Panc1 (cell line): ENCODE results near the gene KCNAB3. TPM values are rescaled to one million over a fixed set of nuclear protein-coding genes. Genes with fewer than 3 reads are reported as not detected.

Experiments
- ATAC-seq: fragments of 200-7000 bp; cut with Tn5 transposase; 2 replicates; pipeline ENCODE4 v1.9.1; 2020; ENCODE audit warnings: mild to moderate bottlenecking, moderate library complexity
- BruUV-seq: library from RNA; stranded (reverse); fragments of 400-500 nt; replicated peaks from 2 replicates; lab custom pipeline; 2021; lab: Mats Ljungman, UMichigan
- CTCF ChIA-PET: fragments of 300-600 bp; sonication (Branson Sonifier 250); formaldehyde crosslinking; loops from one replicate; lab custom pipeline; 2022; ENCODE audit warnings: antibody characterized with exemption; lab: Charles Lee
- POLR2A ChIA-PET: fragments of 300-600 bp; sonication (Branson Sonifier 250); formaldehyde crosslinking; loops from one replicate; lab custom pipeline; 2022; ENCODE audit warnings: antibody characterized with exemption; lab: Charles Lee
- DNase-seq: peaks from one replicate; pipeline ENCODE4 v3.0.0-alpha.2; 2010; ENCODE audit warnings: low read depth, low spot score
- H3K27ac ChIP-seq: 2 replicates; pipeline ENCODE4 v1.5.1; 2011; ENCODE audit warnings: mild to moderate bottlenecking, low read length, inconsistent platforms
- H3K27me3 ChIP-seq: fragments of 200-500 bp; sonication (Bioruptor generic); 2 replicates; pipeline ENCODE4 v1.6.0; 2014; ENCODE audit warnings: low read length, inconsistent platforms; ENCODE audit not compliant: control insufficient read depth, insufficient read depth
- H3K36me3 ChIP-seq: fragments of 200-500 bp; sonication (Bioruptor generic); 2 replicates; pipeline ENCODE4 v1.5.1; 2014; ENCODE audit warnings: inconsistent platforms, mild to moderate bottlenecking, low read length, moderate library complexity; ENCODE audit not compliant: control insufficient read depth, insufficient read depth
- H3K4me1 ChIP-seq: 2 replicates; pipeline ENCODE4 v1.5.1; 2011; ENCODE audit warnings: inconsistent platforms, mild to moderate bottlenecking, low read length, moderate library complexity; ENCODE audit not compliant: control insufficient read depth, insufficient read depth
- H3K4me3 ChIP-seq, 2 experiments: 2 replicates each; pipeline ENCODE4 v1.5.1; 2011 to 2012; ENCODE audit warnings: low read depth in 2 of 2, low read length in 2 of 2, mild to moderate bottlenecking in 2 of 2, inconsistent platforms in 1 of 2, moderate library complexity in 1 of 2
- H3K9me3 ChIP-seq: fragments of 200-500 bp; sonication (Bioruptor generic); 2 replicates; pipeline ENCODE4 v1.5.1; 2014; ENCODE audit warnings: low read depth, mild to moderate bottlenecking, inconsistent platforms, low read length, moderate library complexity; ENCODE audit not compliant: control insufficient read depth, insufficient read depth
- POLR2AphosphoS5 ChIP-seq: IDR thresholded peaks from 2 replicates; pipeline ENCODE4 v1.6.1; 2012; ENCODE audit warnings: mild to moderate bottlenecking, low read depth, low read length, moderate library complexity
- SIN3A ChIP-seq: IDR thresholded peaks from 2 replicates; pipeline ENCODE4 v1.6.1; 2012; ENCODE audit warnings: low read depth, mild to moderate bottlenecking, low read length, moderate library complexity, borderline replicate concordance; ENCODE audit not compliant: insufficient read depth
- TCF7L2 ChIP-seq: IDR thresholded peaks from 2 replicates; pipeline ENCODE4 v1.6.1; 2011; ENCODE audit warnings: mild to moderate bottlenecking, low read depth, low read length, inconsistent platforms
- in situ Hi-C: cut with HindIII; loops from 2 replicates; pipeline ENCODE4 v1.10.0; 2016; ENCODE audit warnings: low sequenced_read_pairs, low pct_unique_long_range_greater_than_20kb
- intact Hi-C: fragments of 100-400 bp; cut with micrococcal nuclease; formaldehyde crosslinking; loops from one replicate; pipeline ENCODE4 v1.10.0; 2022; ENCODE audit not compliant: unreplicated experiment
- total RNA-seq: library from RNA; stranded (reverse); gene quantifications from one replicate; pipeline ENCODE4 v1.2.1, GENCODE V29; 2021; ENCODE audit not compliant: unreplicated experiment
- TF ChIP-seq, protein P1 (sequence below): fragments of 450-650 bp; IDR thresholded peaks from 2 replicates; pipeline ENCODE4 v1.5.1; 2017; ENCODE audit warnings: mild to moderate bottlenecking
- TF ChIP-seq, protein P2 (sequence below), 2 experiments: IDR thresholded peaks; 2 replicates each; pipeline ENCODE4 v1.6.1; 2011 to 2012; ENCODE audit warnings: low read depth in 2 of 2, control low read depth in 1 of 2, low read length in 1 of 2, mild to moderate bottlenecking in 1 of 2, moderate library complexity in 1 of 2; ENCODE audit not compliant: insufficient read depth in 1 of 2

KCNAB3 gene
- total RNA-seq, 1 experiment from 2014 or later = 3.5 TPM

DNA sequence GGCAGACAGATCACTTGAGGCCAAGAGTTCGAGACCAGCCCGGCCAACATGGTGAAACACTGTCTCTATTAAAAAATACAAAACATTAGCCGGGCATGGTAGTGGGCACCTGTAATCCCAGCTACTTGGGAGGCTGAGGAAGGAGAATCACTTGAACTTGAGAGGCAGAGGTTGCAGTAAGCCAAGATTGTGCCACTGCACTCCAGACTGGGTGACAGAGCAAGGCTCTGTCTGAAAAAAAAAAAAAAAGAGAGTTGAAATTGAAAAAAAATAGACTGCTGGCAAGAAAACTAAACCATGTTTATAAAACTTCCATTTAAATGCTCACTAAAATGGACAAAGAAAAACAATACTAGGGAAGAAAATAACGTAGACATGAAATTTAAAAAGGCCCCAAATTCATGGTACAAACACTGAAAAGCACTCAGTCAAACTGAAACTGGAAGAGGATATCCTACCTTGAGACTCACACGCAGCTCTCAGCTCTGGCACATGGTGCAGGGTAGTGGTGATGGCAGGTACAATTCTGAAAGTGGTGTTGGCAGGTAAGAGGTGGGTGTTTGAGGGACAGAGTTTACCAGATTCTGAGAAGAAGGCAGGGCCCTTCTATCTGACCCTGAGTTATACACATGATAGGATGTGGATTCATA lies 21.6 kb upstream of the KCNAB3 start:
- Histone ChIP-seq H3K9me3 (no peaks in the 10 kb centered on the region), H3K36me3 (peaks cover 8% of the 10 kb centered on the region), H3K4me3 (no peak overlapping the region), H3K27me3 (no peaks in the 10 kb centered on the region), H3K4me1 (no peaks in the 10 kb centered on the region), H3K27ac (no peak overlapping the region)
- intact Hi-C loops (no loop called here), in situ Hi-C loops (no loop called here)
- POLR2A ChIA-PET = no interaction called here
- no TSS peak for BruUV-seq
- DNase-seq (no peak), ATAC-seq (no peak)
- CTCF ChIA-PET = no interaction called here
- TF ChIP-seq POLR2AphosphoS5 = no peak
- no peak for TF ChIP-seq SIN3A
- TF ChIP-seq, protein P1, sequence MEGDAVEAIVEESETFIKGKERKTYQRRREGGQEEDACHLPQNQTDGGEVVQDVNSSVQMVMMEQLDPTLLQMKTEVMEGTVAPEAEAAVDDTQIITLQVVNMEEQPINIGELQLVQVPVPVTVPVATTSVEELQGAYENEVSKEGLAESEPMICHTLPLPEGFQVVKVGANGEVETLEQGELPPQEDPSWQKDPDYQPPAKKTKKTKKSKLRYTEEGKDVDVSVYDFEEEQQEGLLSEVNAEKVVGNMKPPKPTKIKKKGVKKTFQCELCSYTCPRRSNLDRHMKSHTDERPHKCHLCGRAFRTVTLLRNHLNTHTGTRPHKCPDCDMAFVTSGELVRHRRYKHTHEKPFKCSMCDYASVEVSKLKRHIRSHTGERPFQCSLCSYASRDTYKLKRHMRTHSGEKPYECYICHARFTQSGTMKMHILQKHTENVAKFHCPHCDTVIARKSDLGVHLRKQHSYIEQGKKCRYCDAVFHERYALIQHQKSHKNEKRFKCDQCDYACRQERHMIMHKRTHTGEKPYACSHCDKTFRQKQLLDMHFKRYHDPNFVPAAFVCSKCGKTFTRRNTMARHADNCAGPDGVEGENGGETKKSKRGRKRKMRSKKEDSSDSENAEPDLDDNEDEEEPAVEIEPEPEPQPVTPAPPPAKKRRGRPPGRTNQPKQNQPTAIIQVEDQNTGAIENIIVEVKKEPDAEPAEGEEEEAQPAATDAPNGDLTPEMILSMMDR = no peak
- TF ChIP-seq, protein P2, sequence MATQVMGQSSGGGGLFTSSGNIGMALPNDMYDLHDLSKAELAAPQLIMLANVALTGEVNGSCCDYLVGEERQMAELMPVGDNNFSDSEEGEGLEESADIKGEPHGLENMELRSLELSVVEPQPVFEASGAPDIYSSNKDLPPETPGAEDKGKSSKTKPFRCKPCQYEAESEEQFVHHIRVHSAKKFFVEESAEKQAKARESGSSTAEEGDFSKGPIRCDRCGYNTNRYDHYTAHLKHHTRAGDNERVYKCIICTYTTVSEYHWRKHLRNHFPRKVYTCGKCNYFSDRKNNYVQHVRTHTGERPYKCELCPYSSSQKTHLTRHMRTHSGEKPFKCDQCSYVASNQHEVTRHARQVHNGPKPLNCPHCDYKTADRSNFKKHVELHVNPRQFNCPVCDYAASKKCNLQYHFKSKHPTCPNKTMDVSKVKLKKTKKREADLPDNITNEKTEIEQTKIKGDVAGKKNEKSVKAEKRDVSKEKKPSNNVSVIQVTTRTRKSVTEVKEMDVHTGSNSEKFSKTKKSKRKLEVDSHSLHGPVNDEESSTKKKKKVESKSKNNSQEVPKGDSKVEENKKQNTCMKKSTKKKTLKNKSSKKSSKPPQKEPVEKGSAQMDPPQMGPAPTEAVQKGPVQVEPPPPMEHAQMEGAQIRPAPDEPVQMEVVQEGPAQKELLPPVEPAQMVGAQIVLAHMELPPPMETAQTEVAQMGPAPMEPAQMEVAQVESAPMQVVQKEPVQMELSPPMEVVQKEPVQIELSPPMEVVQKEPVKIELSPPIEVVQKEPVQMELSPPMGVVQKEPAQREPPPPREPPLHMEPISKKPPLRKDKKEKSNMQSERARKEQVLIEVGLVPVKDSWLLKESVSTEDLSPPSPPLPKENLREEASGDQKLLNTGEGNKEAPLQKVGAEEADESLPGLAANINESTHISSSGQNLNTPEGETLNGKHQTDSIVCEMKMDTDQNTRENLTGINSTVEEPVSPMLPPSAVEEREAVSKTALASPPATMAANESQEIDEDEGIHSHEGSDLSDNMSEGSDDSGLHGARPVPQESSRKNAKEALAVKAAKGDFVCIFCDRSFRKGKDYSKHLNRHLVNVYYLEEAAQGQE (IDR thresholded peaks at IDR 0.05; ENCODE audit: insufficient read depth in 1 of 2, low read depth in 2 of 2, low read length in 1 of 2) = no peak
- TF ChIP-seq TCF7L2 = no peak

DNA sequence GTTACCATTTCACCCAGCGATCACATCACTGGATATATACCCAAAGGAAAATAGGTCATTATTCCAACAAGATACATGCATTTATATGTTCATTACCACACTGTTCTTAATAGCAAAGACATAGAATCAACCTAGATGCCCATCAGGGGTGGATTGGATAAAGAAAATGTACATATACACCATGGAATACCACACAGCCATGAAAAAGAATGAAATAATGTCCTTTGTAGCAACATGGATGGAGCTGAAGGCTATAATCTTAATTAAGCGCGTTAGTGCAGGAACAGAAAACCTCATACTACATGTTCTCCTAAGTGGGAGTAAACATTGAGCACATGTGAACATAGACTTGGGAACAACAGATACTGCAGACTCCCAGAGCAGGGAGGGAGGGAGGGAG lies 20.9 kb upstream of the KCNAB3 start:
- Histone ChIP-seq H3K9me3 (no peaks in the 10 kb centered on the region), H3K27me3 (no peaks in the 10 kb centered on the region), H3K36me3 (peaks cover 14% of the 10 kb centered on the region), H3K4me1 (no peaks in the 10 kb centered on the region), H3K4me3 (no peak overlapping the region), H3K27ac (no peak overlapping the region)
- DNase-seq (no peak), ATAC-seq (no peak)
- intact Hi-C loops (no loop called here), in situ Hi-C loops (no loop called here)
- ChIA-PET POLR2A (no interaction called here), CTCF (no interaction called here)
- no TSS peak for BruUV-seq
- no peak for TF ChIP-seq POLR2AphosphoS5
- TF ChIP-seq, protein P2 (IDR thresholded peaks at IDR 0.05; ENCODE audit: insufficient read depth in 1 of 2, low read depth in 2 of 2, low read length in 1 of 2) = no peak
- TF ChIP-seq SIN3A = no peak
- TF ChIP-seq, protein P1 = no peak
- no peak for TF ChIP-seq TCF7L2
